Loucy (cell line): ENCODE measurements around the gene MYO1E.

Experiments
- H2AFZ ChIP-seq: fragments of 200-600 bp; sonication (generic); 2 replicates; pipeline ENCODE4 v1.6.0; 2016; ENCODE audit warnings: antibody characterized with exemption, mild to moderate bottlenecking, low read length, moderate library complexity
- H3F3A ChIP-seq: fragments of 200-600 bp; 2 replicates; pipeline ENCODE4 v1.6.0; 2016; ENCODE audit warnings: antibody characterized with exemption, low read depth, mild to moderate bottlenecking
- H3K27me3 ChIP-seq: fragments of 200-600 bp; sonication (generic); 2 replicates; pipeline ENCODE4 v1.6.1; 2014; ENCODE audit warnings: low read length, mild to moderate bottlenecking; ENCODE audit not compliant: insufficient read depth, poor library complexity, severe bottlenecking
- H3K36me3 ChIP-seq: fragments of 200-600 bp; sonication (generic); 2 replicates; pipeline ENCODE4 v1.6.1; 2016; ENCODE audit warnings: low read length; ENCODE audit not compliant: insufficient read depth
- H3K4me1 ChIP-seq: fragments of 200-600 bp; sonication (generic); 2 replicates; pipeline ENCODE4 v1.5.1; 2014; ENCODE audit warnings: low read length, mild to moderate bottlenecking; ENCODE audit not compliant: insufficient read depth, poor library complexity, severe bottlenecking
- H3K4me2 ChIP-seq: fragments of 200-600 bp; sonication (generic); 2 replicates; pipeline ENCODE4 v1.6.0; 2014; ENCODE audit warnings: antibody characterized with exemption, low read length, low read depth, mild to moderate bottlenecking; ENCODE audit not compliant: poor library complexity, severe bottlenecking
- H3K4me3 ChIP-seq: fragments of 200-600 bp; sonication (generic); 2 replicates; pipeline ENCODE4 v1.5.1; 2014; ENCODE audit warnings: low read length, mild to moderate bottlenecking, mixed read lengths; ENCODE audit not compliant: poor library complexity, severe bottlenecking
- H3K79me2 ChIP-seq: fragments of 200-600 bp; sonication (generic); 2 replicates; pipeline ENCODE4 v1.6.1; 2014; ENCODE audit warnings: low read length; ENCODE audit not compliant: insufficient read depth
- H3K9ac ChIP-seq: fragments of 200-600 bp; sonication (generic); 2 replicates; pipeline ENCODE4 v1.6.0; 2014; ENCODE audit warnings: mild to moderate bottlenecking, low read depth, low read length, moderate library complexity; ENCODE audit not compliant: poor library complexity, severe bottlenecking
- H3K9me2 ChIP-seq: fragments of 200-600 bp; sonication (generic); replicated peaks from 2 replicates; pipeline ENCODE4 v1.6.1; 2016; ENCODE audit warnings: low read depth, low read length, mixed read lengths
- H3K9me3 ChIP-seq: fragments of 200-600 bp; sonication (generic); 2 replicates; pipeline ENCODE4 v1.6.1; 2014; ENCODE audit warnings: mild to moderate bottlenecking, antibody characterized with exemption, low read length, low read depth; ENCODE audit not compliant: insufficient read depth
- H4K20me1 ChIP-seq: fragments of 200-600 bp; sonication (generic); 2 replicates; pipeline ENCODE4 v1.6.0; 2014; ENCODE audit warnings: antibody characterized with exemption, low read length, mild to moderate bottlenecking; ENCODE audit not compliant: insufficient read depth, poor library complexity, severe bottlenecking
- CTCF ChIP-seq: fragments of 200-600 bp; sonication (generic); conservative IDR thresholded peaks from 2 replicates; pipeline ENCODE4 v1.5.1; 2014; ENCODE audit warnings: mild to moderate bottlenecking, antibody characterized with exemption, low read length
- EZH2phosphoT487 ChIP-seq: fragments of 200-600 bp; IDR thresholded peaks from 2 replicates; pipeline ENCODE4 v1.6.1; 2018; ENCODE audit warnings: antibody characterized with exemption, mild to moderate bottlenecking, moderate library complexity, borderline replicate concordance

The MYO1E gene

GRCh38 chr15:59410391-59410896 lies 37.8 kb upstream of the MYO1E start:
- H3K9ac ChIP-seq = no peak overlapping the region
- no peaks in the 10 kb centered on the region for H3F3A ChIP-seq

GRCh38 chr15:59407946-59408345 lies 35.3 kb upstream of the MYO1E start:
- Histone ChIP-seq H3K4me3 (no peak overlapping the region), H3K9ac (no peak overlapping the region), H3K36me3 (no peaks in the 10 kb centered on the region), H3K27me3 (no peaks in the 10 kb centered on the region), H3K4me1 (peaks cover 6% of the 10 kb centered on the region), H3K4me2 (no peak overlapping the region), H3K9me2 (no peaks in the 10 kb centered on the region), H4K20me1 (no peaks in the 10 kb centered on the region), H2AFZ (0 out of 2 replicates have a peak overlapping the region, but pooled peaks have one; percentile 17), H3K9me3 (no peaks in the 10 kb centered on the region), H3F3A (no peaks in the 10 kb centered on the region), H3K79me2 (no peaks in the 10 kb centered on the region)
- TF ChIP-seq CTCF = no peak
- no peak for TF ChIP-seq EZH2phosphoT487

More at GRCh38 chr15:59410391-59410896, 37.8 kb upstream of the MYO1E start:
- Histone ChIP-seq H3K27me3 (no peaks in the 10 kb centered on the region), H3K9me3 (no peaks in the 10 kb centered on the region), H3K79me2 (no peaks in the 10 kb centered on the region), H2AFZ (no peak overlapping the region), H3K36me3 (no peaks in the 10 kb centered on the region), H3K4me2 (no peak overlapping the region), H3K9me2 (no peaks in the 10 kb centered on the region), H3K4me3 (no peak overlapping the region), H3K4me1 (peaks cover 14% of the 10 kb centered on the region), H4K20me1 (no peaks in the 10 kb centered on the region)
- TF ChIP-seq EZH2phosphoT487 = no peak
- TF ChIP-seq CTCF = no peak

GRCh38 chr15:59406446-59406845 lies 33.8 kb upstream of the MYO1E start:
- TF ChIP-seq CTCF = no peak
- TF ChIP-seq EZH2phosphoT487 = no peak
- no peak overlapping the region for H3K9ac ChIP-seq
- H2AFZ ChIP-seq = no peak overlapping the region

More at GRCh38 chr15:59406446-59406845, 33.8 kb upstream of the MYO1E start:
- Histone ChIP-seq H3K9me2 (no peaks in the 10 kb centered on the region), H4K20me1 (no peaks in the 10 kb centered on the region), H3K27me3 (no peaks in the 10 kb centered on the region), H3K9me3 (no peaks in the 10 kb centered on the region), H3K4me3 (no peak overlapping the region), H3K79me2 (no peaks in the 10 kb centered on the region), H3K36me3 (no peaks in the 10 kb centered on the region), H3K4me2 (no peak overlapping the region), H3K4me1 (no peaks in the 10 kb centered on the region), H3F3A (no peaks in the 10 kb centered on the region)
